Measurements from ENCODE around the gene HM13. TPM values are rescaled to one million over a fixed set of nuclear protein-coding genes. Genes with fewer than 3 reads are reported as not detected.
"Not testable (repeated sequence)": the region's sequence is repeated elsewhere in the genome, so short reads cannot be mapped to it uniquely, and the experiment has no call there.

HM13 gene
- 31.6 and 37.9 TPM in 2 replicates for total RNA-seq

DNA sequence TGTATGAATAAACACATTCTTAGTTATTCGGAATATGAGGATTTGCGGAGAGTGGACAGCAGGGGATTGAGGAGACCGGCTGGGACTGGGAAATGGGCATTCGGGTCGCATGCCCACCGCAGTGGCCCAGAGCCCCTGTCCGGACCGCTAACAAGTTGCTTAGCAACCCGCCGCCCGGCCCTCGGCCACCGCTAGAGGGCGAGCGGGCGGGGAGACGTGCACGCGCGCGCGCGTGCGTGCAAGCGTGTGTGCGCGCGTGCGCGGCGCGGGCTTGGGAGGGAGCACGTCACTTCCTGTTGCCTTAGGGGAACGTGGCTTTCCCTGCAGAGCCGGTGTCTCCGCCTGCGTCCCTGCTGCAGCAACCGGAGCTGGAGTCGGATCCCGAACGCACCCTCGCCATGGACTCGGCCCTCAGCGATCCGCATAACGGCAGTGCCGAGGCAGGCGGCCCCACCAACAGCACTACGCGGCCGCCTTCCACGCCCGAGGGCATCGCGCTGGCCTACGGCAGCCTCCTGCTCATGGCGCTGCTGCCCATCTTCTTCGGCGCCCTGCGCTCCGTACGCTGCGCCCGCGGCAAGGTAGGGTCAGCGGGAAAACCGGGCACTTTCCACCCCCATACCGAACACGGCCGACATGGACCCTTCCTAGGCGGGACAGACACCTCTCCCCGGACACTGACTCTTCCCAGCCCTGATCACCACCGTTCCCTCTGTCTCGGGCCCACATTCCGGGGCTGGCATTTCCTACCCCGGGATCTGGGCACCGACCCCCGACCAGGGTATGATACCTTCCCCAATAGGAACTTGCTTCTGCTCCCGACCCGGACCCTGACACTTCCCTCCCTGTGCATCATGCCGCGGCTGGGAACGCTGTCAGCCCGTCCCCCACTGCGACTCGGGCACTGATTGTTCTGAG is at the start of gene HM13:
HM13 (plus strand) TSS at position 289 of the 918 bp plus-strand sequence; CDS start at position 399, 110 bp downstream.
- peak; percentile 96 to 97 for DNase-seq (ENCODE audit: low read depth in 2 of 2)

DNA sequence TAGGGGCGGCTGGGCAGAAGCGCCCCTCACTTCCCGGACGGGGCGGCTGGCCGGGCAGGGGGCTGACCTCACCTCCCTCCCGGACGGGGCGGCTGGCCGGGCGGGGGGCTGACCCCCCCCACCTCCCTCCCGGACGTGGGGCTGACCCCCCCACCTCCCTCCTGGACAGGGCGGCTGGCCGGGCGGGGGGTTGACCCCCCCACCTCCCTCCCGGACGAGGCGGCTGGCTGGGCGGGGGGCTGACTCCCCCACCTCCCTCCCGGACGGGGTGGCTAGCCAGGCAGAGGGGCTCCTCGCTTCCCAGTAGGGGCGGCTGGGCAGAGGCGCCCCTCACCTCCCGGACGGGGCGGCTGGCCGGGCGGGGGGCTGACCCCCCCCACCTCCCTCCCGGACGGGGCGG is 43.3 kb upstream of the HM13 start:
- not testable (repeated sequence) for DNase-seq (ENCODE audit: low read depth in 2 of 2)

DNA sequence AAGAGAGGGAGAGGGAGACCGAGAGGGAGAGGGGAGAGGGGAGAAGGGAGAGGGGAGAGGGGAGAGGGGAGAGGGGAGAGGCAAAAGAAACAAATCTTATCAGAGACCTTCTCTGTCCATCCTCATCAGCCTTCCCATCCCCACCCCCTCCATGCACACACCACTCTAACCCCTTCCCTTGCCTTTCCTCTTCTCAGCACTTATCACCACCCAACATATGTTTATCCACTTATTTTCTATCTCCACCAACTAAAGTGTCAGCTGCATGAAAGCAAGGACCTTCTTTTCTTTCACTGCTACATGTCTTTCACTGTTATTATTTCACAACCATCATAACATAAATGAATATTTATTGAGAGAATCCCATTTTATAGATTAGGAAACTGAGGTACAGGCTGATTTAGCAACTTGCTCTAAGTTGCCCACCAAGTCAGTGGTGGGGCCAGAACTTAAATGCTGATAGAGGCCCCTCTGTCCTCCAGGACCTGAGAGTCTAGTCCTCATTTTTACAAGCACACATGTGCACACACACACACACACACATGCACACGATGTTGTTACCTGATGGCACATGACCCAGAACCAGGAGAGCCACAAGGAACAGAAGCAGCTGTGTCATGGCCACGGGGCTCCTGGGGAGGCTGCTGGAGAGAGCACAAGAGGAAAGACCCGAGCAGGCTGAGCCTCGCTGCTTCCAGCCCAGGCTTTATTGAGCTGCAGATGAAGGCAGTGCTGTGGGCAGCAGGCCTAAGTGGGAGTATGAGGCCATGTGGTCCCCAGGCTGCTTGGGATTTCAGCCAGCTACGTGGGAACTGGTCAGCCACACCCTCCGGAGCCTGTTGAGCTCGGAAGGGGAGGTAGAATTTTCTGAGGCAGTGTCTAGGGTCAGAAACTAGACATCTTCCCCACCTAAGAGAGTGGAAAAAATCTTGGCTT is 41.6 kb upstream of the HM13 start:
- no peak for DNase-seq (ENCODE audit: low read depth in 2 of 2)

GRCh38 chr20:31473331-31474096 is 40.7 kb upstream of the HM13 start:
- no peak for DNase-seq (ENCODE audit: low read depth in 2 of 2)

DNA sequence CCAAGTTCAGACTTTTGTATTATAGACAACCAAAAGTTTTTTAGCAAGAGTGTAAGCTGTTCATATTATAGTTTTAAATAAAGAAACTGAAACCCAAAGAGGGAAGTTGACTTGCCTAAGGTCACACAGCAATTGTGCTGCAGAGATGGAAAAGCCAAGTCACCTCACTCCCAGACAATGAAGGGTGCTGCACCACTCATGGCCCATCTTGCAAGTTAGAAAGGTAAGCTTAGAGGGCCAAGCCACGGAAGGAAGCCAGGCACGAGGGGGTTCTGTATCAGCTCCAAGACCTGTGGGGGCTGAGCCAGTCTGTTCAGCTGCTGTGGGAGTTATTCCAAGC is 40.2 kb upstream of the HM13 start:
- DNase-seq (ENCODE audit: low read depth in 2 of 2) = no peak

GRCh38 chr20:31474758-31475427 is 39.3 kb upstream of the HM13 start, which contains the start of the genes DEFB124 and REM1:
TSS of gene DEFB124 (minus strand) at chr20:31475127. CDS start at chr20:31473013, 2,114 bp downstream.
TSS of gene REM1 (plus strand) at chr20:31475288. CDS start at chr20:31476446, 1,158 bp downstream.
- no peak for DNase-seq (ENCODE audit: low read depth in 2 of 2)

DNA sequence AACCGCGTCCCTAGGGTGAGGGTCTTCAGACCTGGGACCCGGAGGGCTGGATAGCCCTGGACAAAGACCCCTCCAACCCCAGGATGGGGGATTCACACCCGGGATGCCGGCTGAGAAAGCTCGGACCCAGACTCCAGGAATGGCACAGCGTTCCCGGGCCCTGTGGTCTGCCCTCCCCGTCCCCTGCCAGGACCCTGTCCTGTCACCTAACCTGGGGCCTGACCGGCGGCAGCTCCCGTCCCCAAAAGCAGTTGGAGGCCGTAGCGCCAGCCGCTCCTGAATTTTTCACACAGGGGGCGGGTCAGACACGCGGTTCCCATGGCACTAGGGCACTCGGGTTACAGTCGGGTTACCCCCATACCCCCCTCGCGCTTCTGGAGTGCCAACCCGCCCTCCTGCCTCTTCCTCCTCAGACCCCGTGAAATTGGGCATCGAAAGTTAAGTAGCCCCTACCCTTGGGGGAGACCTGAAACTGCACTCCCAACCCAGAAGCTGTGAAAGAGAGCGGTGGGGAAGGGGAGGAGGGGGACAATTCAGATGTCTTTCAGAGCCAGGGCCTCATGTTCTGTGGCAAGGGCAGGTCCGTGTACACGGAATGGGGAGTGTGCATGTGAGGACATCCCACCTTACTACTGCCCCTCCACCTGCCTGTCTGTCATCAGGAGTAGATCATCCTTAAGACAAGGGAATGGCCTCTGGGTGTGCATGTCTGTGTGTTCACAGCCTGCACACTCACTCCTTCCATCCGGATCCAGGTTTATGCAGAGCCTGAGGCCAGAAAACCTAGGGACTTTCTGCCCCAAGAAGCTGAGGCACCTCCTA is 38.6 kb upstream of the HM13 start:
- DNase-seq (ENCODE audit: low read depth in 2 of 2) = no peak

DNA sequence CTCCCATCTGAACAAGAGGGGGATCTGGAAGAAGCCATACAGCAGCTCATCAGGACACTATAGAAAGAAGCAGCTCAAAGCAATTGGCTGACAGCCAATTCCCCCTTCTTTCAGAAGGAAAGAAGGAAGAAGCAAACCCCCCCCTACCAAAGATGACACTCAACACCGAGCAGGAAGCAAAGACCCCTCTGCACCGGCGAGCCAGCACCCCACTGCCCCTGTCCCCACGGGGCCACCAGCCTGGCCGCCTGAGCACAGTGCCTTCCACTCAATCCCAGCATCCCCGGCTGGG is 38.0 kb upstream of the HM13 start:
- DNase-seq (ENCODE audit: low read depth in 2 of 2) = no peak

- no peak for DNase-seq (ENCODE audit: low read depth in 2 of 2)
These were observed 37.5 kb upstream of the HM13 start for GRCh38 chr20:31476643-31477215.

GRCh38 chr20:31484001-31484400 is 30.2 kb upstream of the HM13 start:
- peak; percentile 20 to 22 for DNase-seq (ENCODE audit: low read depth in 2 of 2)

GRCh38 chr20:31485450-31486339 is 28.5 kb upstream of the HM13 start:
- peak; percentile 42 to 92 for DNase-seq (ENCODE audit: low read depth in 2 of 2)

DNA sequence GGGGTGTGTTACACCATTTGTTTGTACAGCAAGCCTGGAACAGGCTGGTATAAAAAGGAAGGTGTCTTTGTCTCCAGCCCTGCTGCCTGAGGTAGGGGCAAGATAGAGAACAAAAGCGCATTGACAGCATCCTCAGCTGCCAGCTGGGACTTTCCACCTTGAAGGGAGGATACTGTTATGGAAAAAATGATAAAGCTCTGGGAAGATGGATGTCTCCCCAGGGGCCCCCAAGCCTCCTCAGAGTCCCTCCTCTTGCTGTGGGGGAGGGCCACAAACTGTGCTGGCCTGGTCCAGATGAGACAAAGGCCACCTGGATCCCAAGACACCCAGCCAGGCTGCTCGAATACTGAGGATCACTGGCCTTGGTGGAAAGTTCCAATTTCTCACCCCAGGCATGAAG is 26.1 kb upstream of the HM13 start:
- no peak for DNase-seq (ENCODE audit: low read depth in 2 of 2)

GRCh38 chr20:31489152-31489551 is 25.1 kb upstream of the HM13 start:
- no peak for DNase-seq (ENCODE audit: low read depth in 2 of 2)

DNA sequence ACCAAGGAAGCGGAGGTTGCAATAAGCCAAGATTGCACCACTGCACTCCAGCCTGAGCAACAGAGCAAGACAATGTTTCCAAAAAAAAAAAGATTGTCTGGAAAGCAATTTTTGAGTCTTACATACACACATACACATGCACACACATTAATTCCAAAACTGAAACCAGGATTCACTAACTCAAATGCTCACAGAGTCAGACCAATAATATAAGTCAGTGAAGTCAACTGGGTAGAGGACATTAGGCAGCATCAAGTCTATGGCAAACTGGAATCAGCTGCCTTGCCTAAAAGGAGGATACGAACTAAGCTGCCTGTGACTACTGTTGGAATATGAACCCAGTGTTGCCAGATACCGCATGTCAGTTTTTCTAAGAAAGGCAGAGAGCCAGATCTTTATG is 23.5 kb upstream of the HM13 start:
- DNase-seq (ENCODE audit: low read depth in 2 of 2) = no peak

DNA sequence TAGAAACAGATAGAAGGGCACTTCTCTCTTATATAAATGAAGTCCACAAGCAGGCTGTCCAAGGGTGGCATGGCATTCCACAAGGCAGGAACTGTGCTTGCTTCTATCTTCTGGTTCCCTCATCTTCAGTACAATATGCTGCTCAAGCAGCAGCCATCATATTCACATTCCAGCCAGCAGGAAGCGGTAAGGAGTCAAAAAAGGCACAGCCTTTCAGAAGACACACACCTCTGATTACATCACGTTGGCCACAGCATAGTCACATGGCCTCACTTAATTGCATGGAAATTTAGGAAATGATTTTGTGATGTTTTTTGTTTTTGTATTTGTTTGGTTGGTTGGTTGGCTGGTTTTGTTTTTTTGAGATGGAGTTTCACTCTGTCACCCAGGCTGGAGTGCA is 20.1 kb upstream of the HM13 start:
- peak; percentile 37 to 46 for DNase-seq (ENCODE audit: low read depth in 2 of 2)

GRCh38 chr20:31496761-31497295 is 17.4 kb upstream of the HM13 start:
- no peak for DNase-seq (ENCODE audit: low read depth in 2 of 2)

DNA sequence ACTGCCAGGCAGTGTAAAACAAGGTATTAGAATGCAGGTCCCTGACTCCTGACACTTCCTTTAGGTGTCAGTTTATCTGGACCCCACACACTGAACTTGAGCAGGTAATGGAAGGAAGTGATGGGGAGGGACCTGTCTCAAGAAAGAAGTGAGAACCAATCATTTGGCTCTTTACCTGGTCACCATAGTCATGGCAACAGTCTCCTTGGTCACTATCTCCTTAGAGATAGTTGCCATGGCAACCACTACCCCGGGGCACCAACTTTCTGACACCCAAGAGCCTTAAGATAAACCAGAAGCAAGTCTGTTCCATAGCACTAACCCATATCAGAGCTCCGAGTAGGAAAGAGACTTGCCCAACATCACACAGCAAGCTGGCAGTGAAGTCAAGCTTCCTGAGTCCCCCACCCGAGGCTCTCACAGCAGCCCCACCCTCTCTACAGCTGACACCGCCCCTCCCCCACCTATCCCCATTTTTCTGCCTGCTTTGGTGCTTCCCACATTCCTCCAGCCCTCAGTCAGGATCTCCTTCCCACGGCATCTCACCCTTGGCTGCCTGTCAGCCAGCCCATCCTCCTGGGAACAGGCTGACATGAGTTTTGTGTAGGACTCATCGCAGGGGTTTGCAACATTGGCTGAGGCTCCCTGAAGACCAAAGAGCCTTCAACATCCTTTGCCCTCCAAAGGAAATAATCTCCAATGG is 16.3 kb upstream of the HM13 start:
- DNase-seq (ENCODE audit: low read depth in 2 of 2) = no peak

DNA sequence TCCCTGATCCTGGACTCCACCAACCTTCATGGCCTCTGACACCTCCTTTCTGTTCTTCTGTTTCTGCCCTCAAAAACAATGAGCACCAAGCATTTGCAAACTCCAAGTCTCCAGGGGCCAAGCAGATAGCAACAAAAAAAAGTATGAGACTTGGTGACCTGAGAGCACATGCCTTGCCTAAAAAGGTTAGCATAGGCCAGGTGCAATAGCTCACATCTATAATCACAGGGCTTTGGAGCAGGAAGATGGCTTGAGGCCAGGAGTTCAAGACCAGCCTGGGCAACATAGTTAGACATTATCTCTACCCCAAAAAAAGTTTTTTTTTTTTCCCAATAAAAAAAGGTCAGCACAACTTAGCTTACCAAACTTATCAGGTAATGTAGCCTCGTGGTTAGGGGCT is 13.7 kb upstream of the HM13 start:
- no peak for DNase-seq (ENCODE audit: low read depth in 2 of 2)
